Small intestine (tissue), 16 donors: Measurements from ENCODE around the gene QRSL1. TPM values are rescaled to one million over a fixed set of nuclear protein-coding genes. Genes with fewer than 3 reads are reported as not detected.
"Not testable (repeated sequence)": the region's sequence is repeated elsewhere in the genome, so short reads cannot be mapped to it uniquely, and the experiment has no call there.

Experiments
- DNase-seq, 2 donors: peaks; one replicate each; pipeline versions ENCODE4 v3.0.0 to v3.0.0-alpha.2; 2013
- FAIRE-seq: peaks from 2 replicates; lab custom pipeline; 2012; peaks lifted over from hg19 to GRCh38; lab: Jason Lieb, UNC
- H3K27ac ChIP-seq, 3 donors: one replicate each; pipeline ENCODE4 v1.5.1; 2013; ENCODE audit warnings: low read length in 2 of 3, mild to moderate bottlenecking in 2 of 3, control low read depth in 1 of 3, inconsistent platforms in 1 of 3, low read depth in 1 of 3, moderate library complexity in 1 of 3
- H3K27me3 ChIP-seq, 3 donors: one replicate each; pipeline ENCODE4 v1.6.1; 2013; ENCODE audit warnings: low read length in 3 of 3, inconsistent platforms in 1 of 3; ENCODE audit not compliant: control insufficient read depth in 3 of 3, insufficient read depth in 3 of 3
- H3K36me3 ChIP-seq, 3 donors: one replicate each; pipeline ENCODE4 v1.6.1; 2013; ENCODE audit warnings: low read length in 3 of 3, inconsistent platforms in 1 of 3, low read depth in 1 of 3, mild to moderate bottlenecking in 1 of 3, moderate library complexity in 1 of 3; ENCODE audit not compliant: control insufficient read depth in 3 of 3, insufficient read depth in 2 of 3
- H3K4me1 ChIP-seq, 3 donors: one replicate each; pipeline ENCODE4 v1.6.1; 2013; ENCODE audit warnings: low read length in 2 of 3, inconsistent platforms in 1 of 3, low read depth in 1 of 3, mild to moderate bottlenecking in 1 of 3, moderate library complexity in 1 of 3; ENCODE audit not compliant: control insufficient read depth in 3 of 3, insufficient read depth in 2 of 3
- H3K4me3 ChIP-seq, 3 donors: one replicate each; pipeline ENCODE4 v1.5.1; 2013; ENCODE audit warnings: low read length in 3 of 3, control low read depth in 1 of 3, inconsistent platforms in 1 of 3, low read depth in 1 of 3, mild to moderate bottlenecking in 1 of 3, moderate library complexity in 1 of 3
- H3K9me3 ChIP-seq, 2 donors: one replicate each; pipeline ENCODE4 v1.6.1; 2013; ENCODE audit warnings: low read depth in 1 of 2, low read length in 1 of 2; ENCODE audit not compliant: control insufficient read depth in 2 of 2, insufficient read depth in 1 of 2
- WGBS, 3 donors: extraction: QIAGEN DNeasy Blood & Tissue Kit; methylation state at CpG; one replicate each; pipeline ENCODE4 v1.1.7; 2013; 5-methylcytosine and 5-hydroxymethylcytosine counted together
- long read RNA-seq, 10 donors: transcript quantifications; one replicate each; lab custom pipeline, GENCODE V29; 2026
- polyA plus RNA-seq, 4 donors: library from polyadenylated mRNA; stranded (reverse) in 3 of 4; unstranded in 1 of 4; fragments of 200-250 nt in 3 of 4; fragments of 120-200 nt in 1 of 4; gene quantifications; one replicate each; pipeline versions ENCODE4 v1.2.1 to v1.2.3, GENCODE V29; 2013
- donor health status: healthy with polysubstance abuse.
- donor health status: control.
- donor health status: control.
- donor health status: Bipolar disorder and iron deficiency.
- donor health status: healthy.

Gene QRSL1
- polyA plus RNA-seq: 10 to 100 TPM in 2 of 4 donors, 1 to 10 TPM in 2; 5.6 to 13.6 (median 8.5) TPM
- long read RNA-seq, donor 1, full-length matches to known transcripts: 7 of 7 reads
- long read RNA-seq, donor 1, partial matches to known transcripts: 0 of 7 reads
- long read RNA-seq, donor 1, other reads (novel, unspliced or antisense): 0 of 7 reads
- long read RNA-seq, donor 2: 0 reads
- long read RNA-seq, donor 3: 0 reads
- long read RNA-seq, donor 4: 0 reads
- long read RNA-seq, donor 5: 0 reads
- long read RNA-seq, donor 6, full-length matches to known transcripts: 6 of 6 reads
- long read RNA-seq, donor 6, partial matches to known transcripts: 0 of 6 reads
- long read RNA-seq, donor 6, other reads (novel, unspliced or antisense): 0 of 6 reads
- long read RNA-seq, donor 7, full-length matches to known transcripts: 11 of 11 reads
- long read RNA-seq, donor 7, partial matches to known transcripts: 0 of 11 reads
- long read RNA-seq, donor 7, other reads (novel, unspliced or antisense): 0 of 11 reads
- long read RNA-seq, donor 8, full-length matches to known transcripts: 1 of 1 reads
- long read RNA-seq, donor 8, partial matches to known transcripts: 0 of 1 reads
- long read RNA-seq, donor 8, other reads (novel, unspliced or antisense): 0 of 1 reads
- long read RNA-seq, donor 9, partial matches to known transcripts: 0 of 1 reads
- long read RNA-seq, donor 9, other reads (novel, unspliced or antisense): 0 of 1 reads
- long read RNA-seq, donor 10, full-length matches to known transcripts: 4 of 4 reads
- long read RNA-seq, donor 10, partial matches to known transcripts: 0 of 4 reads
- long read RNA-seq, donor 10, other reads (novel, unspliced or antisense): 0 of 4 reads

GRCh38 chr6:106629103-106629858 is at the start of gene QRSL1, which contains the start of gene RTN4IP1:
Gene QRSL1, plus strand, starts transcription at chr6:106629578. Its CDS starts 104 bp downstream, at chr6:106629682.
Gene RTN4IP1, minus strand, starts transcription at chr6:106629498. Its CDS starts 477 bp downstream, at chr6:106629021.
- FAIRE-seq: no peak
- WGBS, 3 donors: 0 to 1% (median 0%) methylated on average over 46 of the region's 46 CpGs

GRCh38 chr6:106581468-106581867 is 47.9 kb upstream of the QRSL1 start:
- H3K9me3 ChIP-seq: no peaks in the 10 kb centered on the region
- H3K4me3 ChIP-seq: no peak overlapping the region
- no peak for DNase-seq
- no peak overlapping the region for H3K27ac ChIP-seq
- H3K36me3 ChIP-seq: peaks cover 2 to 10% (median 3%) of the 10 kb centered on the region in 3 donors
- no peak for FAIRE-seq
- no peaks in the 10 kb centered on the region for H3K27me3 ChIP-seq
- no peaks in the 10 kb centered on the region for H3K4me1 ChIP-seq
- WGBS, 3 donors: 92 to 95% (median 92%) methylated on average over 1 of the region's 1 CpG

More at GRCh38 chr6:106629103-106629858, at the start of gene QRSL1, which contains the start of gene RTN4IP1:
- H3K27ac ChIP-seq: peak within 1 kb of the TSS; percentile 66 to 96 (median 79)
- H3K9me3 ChIP-seq: no peaks in the 10 kb centered on the region
- H3K27me3 ChIP-seq: no peaks in the 10 kb centered on the region
- H3K4me1 ChIP-seq: peaks cover 0 to 3% (median 0%) of the 10 kb centered on the region in 3 donors
- peak within 1 kb of the TSS; percentile 71 to 95 (median 94) for H3K4me3 ChIP-seq
- peaks cover 0 to under 1% (median 0%) of the 10 kb centered on the region in 3 donors for H3K36me3 ChIP-seq
- peak; percentile 96 to 97 for DNase-seq

- Histone ChIP-seq H3K9me3 (no peaks in the 10 kb centered on the region), H3K36me3 (peaks cover 2 to 23% (median 5%) of the 10 kb centered on the region in 3 donors), H3K4me1 (no peaks in the 10 kb centered on the region), H3K4me3 (no peak overlapping the region), H3K27me3 (no peaks in the 10 kb centered on the region), H3K27ac (no peak overlapping the region)
- 81 to 97% (median 92%) methylated on average over 4 of the region's 4 CpGs for WGBS, 3 donors
- no peak for FAIRE-seq
- no peak for DNase-seq
Observed at GRCh38 chr6:106586815-106587415, 42.5 kb upstream of the QRSL1 start.

- H3K4me3 ChIP-seq, H3K27ac ChIP-seq, H3K27me3 ChIP-seq, DNase-seq, H3K9me3 ChIP-seq, FAIRE-seq, H3K4me1 ChIP-seq: not testable (repeated sequence)
- peaks cover 2 to 18% (median 2%) of the 10 kb centered on the region in 3 donors for H3K36me3 ChIP-seq
- WGBS, 3 donors: 64 to 88% (median 81%) methylated on average over 2 to 4 of the region's 5 CpGs
Observed at GRCh38 chr6:106588937-106589336, 40.4 kb upstream of the QRSL1 start.

GRCh38 chr6:106591111-106591825 is 38.1 kb upstream of the QRSL1 start:
- peaks cover 0 to 13% (median 2%) of the 10 kb centered on the region in 3 donors for H3K36me3 ChIP-seq
- H3K27ac ChIP-seq: no peak overlapping the region
- DNase-seq (no peak), FAIRE-seq (no peak)
- 94 to 96% (median 94%) methylated on average over 3 of the region's 3 CpGs for WGBS, 3 donors
- H3K9me3 ChIP-seq: no peaks in the 10 kb centered on the region
- no peaks in the 10 kb centered on the region for H3K4me1 ChIP-seq
- no peaks in the 10 kb centered on the region for H3K27me3 ChIP-seq
- no peak overlapping the region for H3K4me3 ChIP-seq

- FAIRE-seq (no peak), DNase-seq (no peak)
- WGBS, 3 donors: 69 to 85% (median 82%) methylated on average over 2 of the region's 2 CpGs
- Histone ChIP-seq H3K4me1 (no peaks in the 10 kb centered on the region), H3K9me3 (no peaks in the 10 kb centered on the region), H3K27me3 (no peaks in the 10 kb centered on the region), H3K27ac (no peak overlapping the region), H3K36me3 (no peaks in the 10 kb centered on the region), H3K4me3 (no peak overlapping the region)
Observed at GRCh38 chr6:106599440-106599839, 29.9 kb upstream of the QRSL1 start.

GRCh38 chr6:106600329-106600728 is 29.0 kb upstream of the QRSL1 start:
- WGBS, 3 donors: 94 to 99% (median 98%) methylated on average over 2 of the region's 2 CpGs
- H3K27ac ChIP-seq: no peak overlapping the region
- H3K27me3 ChIP-seq: no peaks in the 10 kb centered on the region
- no peak for FAIRE-seq
- H3K4me3 ChIP-seq: no peak overlapping the region
- H3K9me3 ChIP-seq: no peaks in the 10 kb centered on the region
- no peaks in the 10 kb centered on the region for H3K4me1 ChIP-seq
- no peak for DNase-seq
- peaks cover 0 to 5% (median 0%) of the 10 kb centered on the region in 3 donors for H3K36me3 ChIP-seq
